GM18951 (cell line): ENCODE measurements around the gene CD79B.

ENCODE experiments used
- POLR2A ChIP-seq: IDR thresholded peaks from 4 replicates; pipeline ENCODE4 v1.6.1; 2011; ENCODE audit warnings: mild to moderate bottlenecking; ENCODE audit not compliant: insufficient read length, insufficient read depth; ENCODE audit errors: extremely low read depth
- in situ Hi-C: fragments of 300-500 bp; cut with MboI; formaldehyde crosslinking; loops from one replicate; pipeline ENCODE4 v1.12.0; 2022; ENCODE audit warnings: low sequenced_read_pairs, mixed read lengths, inconsistent platforms; ENCODE audit not compliant: unreplicated experiment

The CD79B gene

DNA sequence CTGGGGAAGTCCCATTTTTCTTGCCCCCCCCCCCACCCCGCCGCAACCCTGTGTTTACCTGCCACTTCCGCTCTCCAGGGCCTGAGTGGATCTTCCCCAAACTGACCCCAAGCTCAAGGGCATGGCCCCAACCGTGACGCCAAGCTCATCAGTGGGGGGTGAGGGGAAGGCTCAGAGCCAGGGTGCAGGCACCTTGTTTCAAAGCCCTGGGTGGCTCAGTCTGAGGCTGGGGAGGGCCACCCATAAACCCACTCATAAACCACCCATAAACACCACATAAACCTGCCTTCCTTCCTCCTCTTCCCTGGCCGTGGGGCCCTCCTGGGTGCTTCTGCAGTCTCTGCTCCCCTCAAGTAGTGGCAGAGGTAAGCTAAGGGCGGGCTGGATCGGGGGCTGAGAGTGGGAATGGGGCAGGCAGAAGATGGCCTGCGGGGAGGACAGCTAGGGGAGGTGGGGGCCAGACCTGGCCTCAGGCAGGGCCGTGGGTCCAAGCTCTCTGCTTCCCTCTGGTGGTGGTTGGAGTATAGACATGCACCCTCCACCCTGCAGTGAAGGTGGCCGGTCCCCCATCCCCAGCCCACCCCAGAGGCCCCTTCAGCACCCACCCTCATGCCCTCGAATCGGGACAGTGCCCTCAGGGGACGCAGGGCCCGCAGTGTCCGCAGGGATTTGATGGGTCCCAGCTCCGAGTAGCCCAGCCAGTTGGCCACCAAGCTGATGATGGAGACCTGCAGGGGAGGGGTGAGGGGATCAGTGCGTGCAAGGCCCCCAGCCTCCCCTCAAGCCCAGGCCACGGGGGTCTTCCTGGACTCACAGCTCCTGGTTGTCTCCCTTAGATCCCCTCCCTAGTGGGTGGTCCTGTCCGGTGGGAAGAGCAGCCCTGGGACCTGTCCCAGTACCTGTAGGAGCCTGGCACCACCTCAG is 14.6 kb upstream of the CD79B start:
- in situ Hi-C loops = no loop called here
- peak; percentile 9 for TF ChIP-seq POLR2A

DNA sequence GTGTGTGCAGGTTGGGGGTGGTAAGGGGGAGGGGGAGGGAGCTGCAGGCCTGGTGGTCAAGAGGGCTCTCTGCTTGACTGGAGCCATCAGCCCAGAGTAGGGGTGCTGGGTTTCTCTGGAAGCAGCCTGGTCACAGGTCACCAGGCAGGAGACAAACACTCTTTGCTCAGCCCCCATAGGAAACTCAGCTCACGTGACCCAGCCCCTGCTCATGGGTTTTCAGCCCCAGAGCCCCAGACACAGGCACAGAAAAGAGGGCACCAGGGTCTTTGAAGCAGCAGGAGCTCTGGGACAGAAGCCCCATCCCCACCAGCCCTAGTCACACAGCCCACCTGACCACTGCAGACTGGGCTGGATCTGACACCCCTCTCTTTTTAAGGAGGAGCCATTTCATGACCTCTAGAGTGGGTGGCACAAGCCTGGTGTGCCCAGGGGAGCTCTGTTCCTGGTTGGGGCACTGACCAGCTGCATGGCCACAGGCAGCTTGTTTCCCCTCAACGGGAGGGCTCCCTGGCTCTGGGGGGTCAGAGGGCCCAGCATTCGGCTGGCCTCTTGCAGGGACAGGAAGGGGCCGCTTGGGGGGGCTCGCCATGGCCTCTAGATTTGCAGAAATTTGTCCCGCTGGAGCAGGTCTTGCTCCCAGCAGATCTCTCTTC is 13.8 kb upstream of the CD79B start:
- no peak for TF ChIP-seq POLR2A
- in situ Hi-C loops = no loop called here

DNA sequence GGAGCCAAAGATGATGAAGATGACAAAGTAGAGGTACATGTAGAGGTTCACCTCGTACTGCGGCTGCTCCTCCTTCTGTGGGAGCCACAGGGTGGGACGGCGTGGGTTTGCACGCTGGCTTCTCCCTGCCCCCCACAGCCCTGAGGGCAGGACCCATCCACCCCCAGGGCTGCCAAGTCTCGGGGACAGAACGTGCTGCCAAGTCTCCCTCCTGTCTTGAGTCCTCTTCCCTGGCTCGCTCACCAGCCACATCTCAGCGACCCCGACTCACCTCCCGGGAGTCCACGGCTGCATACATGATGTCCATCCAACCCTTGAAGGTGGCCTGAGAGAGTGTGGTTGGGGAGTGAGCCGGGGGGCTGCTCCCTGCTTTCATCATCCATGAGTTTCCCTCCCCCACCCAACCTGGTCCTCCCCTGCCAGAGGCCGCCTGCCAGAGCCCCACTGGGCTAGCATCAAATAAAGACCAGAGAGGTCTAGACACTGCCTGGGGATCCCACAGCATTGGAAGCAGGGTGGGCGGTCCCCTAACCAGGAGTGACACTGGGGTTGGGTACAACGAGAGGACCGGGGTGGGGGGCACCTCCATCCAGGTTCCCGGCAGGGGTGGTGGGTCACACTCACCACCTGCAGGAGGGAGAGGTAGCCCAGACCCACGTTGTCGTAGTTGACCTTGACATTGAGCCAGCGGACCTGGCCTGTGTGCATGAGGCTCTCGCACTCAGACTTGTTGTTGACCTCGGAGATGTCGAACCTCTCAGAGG is 12.8 kb upstream of the CD79B start:
- TF ChIP-seq POLR2A = no peak
- in situ Hi-C loops = no loop called here

DNA sequence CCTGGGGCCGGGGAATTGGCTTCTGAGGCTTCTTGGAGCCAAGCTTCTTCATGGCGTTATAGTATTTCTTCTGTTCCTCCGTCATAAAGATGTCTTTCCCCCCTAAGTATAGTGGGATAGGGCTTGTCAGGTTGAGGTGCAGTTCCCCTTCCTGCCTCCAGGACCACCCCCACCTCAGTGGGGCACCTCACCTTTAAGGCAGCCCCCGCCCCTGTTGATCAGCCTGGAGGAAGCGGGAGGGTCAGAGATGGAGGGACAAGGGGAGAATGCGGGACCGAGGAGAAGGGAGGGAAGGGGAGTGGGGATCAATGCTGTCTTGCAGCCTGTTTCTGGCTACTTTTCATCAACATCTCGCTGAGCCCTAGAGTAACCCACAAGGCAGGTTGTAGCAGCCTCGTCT is 11.6 kb upstream of the CD79B start:
- in situ Hi-C loops = no loop called here
- no peak for TF ChIP-seq POLR2A

DNA sequence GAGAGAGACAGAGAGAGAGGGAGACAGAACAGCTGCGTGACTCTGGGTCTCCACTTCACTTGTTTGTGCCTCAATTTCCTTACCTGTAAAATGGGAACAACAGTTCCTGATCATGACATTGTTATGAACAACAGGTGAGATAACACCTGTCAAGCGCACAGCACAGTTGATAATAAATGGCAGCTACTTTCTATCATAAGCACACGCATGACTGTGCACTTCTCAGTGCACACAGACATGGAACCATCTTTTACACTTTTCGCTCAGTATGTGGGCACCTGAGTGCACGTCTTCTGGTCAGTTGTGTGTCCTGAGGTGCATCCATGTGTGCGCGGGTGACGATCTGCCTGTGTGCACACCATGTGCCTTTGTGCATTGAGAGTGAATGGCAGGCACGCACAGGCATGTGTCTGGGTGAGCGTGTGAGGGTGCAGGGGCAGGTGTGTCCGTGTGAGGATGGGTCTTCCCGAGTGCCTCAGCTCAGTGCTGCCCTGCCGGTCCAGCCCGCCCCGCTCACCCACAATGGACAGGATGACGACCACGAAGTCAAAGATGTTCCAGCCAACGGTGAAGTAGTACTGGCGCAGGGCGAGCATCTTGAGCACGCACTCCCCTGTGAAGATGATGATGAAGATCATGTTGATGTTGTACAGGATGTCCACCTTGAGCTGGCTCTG is 10.3 kb upstream of the CD79B start:
- in situ Hi-C loops = no loop called here
- no peak for TF ChIP-seq POLR2A

DNA sequence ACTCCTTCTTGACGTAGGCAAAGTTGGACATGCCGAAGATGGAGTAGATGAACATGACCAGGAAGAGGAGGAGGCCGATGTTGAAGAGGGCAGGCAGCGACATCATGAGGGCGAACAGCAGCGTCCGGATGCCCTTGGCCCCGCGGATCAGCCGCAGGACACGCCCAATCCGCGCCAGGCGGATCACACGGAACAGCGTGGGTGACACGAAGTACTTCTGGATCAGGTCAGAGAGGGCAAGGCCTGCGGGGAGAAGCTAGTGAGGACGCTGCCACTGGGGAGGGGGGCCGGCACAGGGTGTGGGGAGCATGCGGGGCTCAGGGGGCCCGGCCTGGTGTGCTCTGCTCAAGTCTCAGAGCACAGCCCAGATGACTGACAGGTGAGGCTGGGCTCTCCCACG is 9.6 kb upstream of the CD79B start:
- in situ Hi-C loops = no loop called here

DNA sequence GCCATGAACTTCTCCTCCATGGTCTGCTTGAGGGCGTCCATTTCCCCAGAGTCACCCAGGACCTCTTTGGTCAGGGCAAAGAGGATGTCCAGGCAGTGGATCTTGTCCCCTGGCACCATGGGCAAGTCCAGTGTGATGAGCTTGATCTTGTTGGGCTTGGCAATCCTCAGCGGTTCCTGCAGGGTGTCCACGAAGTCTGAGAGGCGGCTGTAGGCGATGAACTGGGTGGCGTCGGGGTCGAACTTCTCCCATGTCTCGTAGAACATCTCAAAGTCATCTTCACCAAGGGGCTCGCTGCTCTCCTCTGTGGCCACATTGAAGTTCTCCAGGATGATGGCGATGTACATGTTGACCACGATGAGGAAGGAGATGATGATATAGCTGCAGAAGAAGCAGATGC is 9.0 kb upstream of the CD79B start:
- no peak for TF ChIP-seq POLR2A
- in situ Hi-C loops = no loop called here

More for the DNA sequence above, 9.6 kb upstream of the CD79B start:
- no peak for TF ChIP-seq POLR2A

DNA sequence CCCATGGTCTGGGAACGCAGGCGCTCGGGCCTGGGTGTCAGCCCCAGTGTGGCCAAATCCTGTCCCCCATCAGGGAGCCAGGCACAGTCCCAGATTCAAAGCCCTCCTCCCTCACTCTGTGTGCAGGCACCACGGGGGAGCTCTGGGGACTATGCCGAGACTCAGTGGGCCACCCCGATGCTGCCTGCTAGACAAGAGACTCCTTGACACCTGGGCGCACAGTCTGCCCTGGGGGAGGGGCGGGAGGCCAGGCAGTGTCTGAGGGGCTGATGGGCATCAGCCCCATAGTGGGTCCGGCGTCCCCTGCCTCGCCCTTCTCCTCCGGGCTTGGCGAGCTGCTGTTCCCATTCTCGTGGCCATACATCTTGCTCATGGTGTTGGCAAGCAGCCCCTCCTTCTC is 8.5 kb upstream of the CD79B start:
- in situ Hi-C loops = no loop called here
- TF ChIP-seq POLR2A = no peak

DNA sequence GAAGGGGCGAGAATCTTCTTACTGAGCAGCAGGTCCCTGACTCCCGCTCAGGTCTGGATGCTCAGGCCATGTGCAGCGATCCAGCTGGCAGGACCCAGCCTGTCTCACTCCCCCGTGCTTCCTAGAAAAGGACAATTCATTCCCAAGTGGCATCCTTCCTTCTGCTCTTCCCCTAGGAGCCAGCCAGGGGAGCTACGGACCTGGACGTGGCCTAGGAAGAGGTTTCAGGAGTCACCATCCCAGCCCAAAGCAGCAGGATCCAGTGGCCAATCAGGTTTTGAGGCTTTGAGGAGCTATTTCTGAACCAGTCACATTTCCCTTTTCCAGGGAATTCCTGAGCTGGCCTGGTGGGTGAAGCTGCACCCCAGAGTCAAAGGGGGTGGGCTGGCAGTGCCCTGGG is 7.8 kb upstream of the CD79B start:
- no peak for TF ChIP-seq POLR2A
- in situ Hi-C loops = no loop called here

DNA sequence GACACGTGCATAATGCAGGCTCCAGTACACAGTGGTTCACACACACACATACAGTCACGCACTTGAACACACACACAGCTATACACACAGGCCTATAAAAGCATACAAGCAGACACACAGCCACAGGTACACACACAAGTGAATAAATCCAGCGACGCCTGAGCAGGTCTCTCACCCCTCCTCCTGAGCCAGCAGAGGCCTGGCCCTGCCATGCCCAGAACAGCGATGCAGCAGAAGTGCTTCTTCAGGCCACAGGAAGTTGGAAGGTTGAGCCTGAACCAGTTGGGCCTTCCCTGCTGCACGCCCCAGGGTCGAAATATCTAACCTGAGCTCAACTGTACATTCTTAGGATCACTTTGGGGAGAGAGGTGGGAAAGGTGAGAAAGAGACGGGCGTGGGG is 7.3 kb upstream of the CD79B start:
- in situ Hi-C loops = no loop called here
- no peak for TF ChIP-seq POLR2A

DNA sequence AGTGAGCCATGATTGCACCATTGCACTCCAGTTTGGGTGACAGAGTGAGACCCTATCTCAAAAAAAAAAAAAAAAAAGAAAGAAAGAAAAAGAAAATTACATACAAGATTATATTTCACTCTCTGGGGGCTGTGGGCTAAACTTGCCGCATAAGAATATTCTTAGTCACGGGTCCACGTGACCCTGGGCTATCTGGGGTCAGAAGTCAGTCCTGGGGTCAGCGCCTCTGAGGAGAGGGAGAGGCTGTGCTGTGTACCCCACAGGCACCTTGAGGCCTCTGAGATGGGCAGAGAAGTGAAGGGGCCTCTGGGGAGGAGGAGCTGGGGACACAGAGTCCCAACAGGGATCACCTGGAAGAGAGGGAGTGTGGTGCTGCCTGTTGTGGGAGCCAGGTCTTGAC is 5.8 kb upstream of the CD79B start:
- in situ Hi-C loops = no loop called here
- TF ChIP-seq POLR2A = no peak

DNA sequence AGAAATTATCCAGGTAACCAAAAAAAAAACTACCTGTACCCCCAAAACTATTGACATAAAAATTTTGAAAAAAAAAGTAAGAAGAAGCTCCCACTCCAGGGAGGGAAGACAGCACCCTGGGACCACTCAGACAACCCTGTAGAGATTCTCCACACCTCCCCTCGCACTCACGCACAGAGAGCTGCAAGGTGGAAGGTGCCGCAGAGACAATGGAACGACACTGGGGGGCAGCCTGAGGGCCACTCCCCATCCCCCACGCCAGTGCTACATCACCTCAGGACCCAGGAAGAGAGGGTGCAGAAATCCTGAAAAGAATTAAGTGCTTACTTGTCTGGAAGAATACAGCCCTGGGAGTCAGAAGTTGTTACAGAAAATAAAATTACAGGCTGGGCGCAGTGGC is 5.2 kb upstream of the CD79B start:
- in situ Hi-C loops = no loop called here
- no peak for TF ChIP-seq POLR2A

DNA sequence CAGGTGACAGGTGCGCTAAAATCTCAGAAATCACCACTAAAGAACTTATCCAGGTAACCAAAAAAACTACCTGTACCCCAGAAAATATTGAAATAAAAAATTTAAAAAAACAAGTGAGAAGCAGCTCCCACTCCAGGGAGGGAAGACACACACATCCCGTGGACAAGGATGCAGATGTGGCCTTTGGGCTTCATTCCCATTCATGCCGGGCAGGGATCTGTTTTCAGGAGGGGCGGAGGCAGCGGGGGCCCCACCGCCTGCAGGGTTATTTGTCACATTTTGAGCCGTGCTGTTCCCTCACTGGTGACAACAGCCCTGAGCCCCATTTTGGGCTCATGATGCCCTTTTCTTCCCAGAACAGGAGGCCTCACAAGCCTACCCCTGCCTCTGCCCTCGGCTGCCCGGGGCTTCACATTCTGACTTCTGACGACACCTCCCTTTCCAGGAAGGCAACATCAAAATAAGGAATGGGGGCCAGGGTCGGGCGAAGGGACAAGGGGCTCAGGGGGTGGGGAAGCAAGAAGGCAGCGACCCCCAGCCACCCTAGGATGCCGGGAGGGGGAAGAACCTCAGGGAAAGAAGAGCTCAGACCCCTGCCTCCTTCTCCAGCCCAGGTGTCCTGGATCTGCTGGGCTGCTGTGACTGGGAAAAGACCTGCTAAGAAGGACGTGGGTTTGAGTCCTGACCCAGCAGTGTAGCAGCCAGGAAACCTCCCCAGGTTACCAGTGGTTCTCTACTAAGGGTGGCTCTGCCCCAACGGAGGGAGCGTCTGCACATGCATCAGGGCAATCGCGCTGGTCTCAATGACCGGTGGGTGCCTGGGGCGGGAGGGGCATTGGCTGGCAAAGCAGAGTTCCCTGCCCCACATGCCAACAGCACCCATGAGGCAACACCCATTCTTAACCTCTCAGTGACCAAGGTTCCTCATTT is 2.3 kb upstream of the CD79B start:
- TF ChIP-seq POLR2A = no peak
- in situ Hi-C loops = no loop called here
